H1 (cell line): ENCODE measurements around the gene PTPRD. TPM values are rescaled to one million over a fixed set of nuclear protein-coding genes. Genes with fewer than 3 reads are reported as not detected.

Source experiments
- CTCF ChIA-PET: fragments of 300-600 bp; sonication (Branson Sonifier 250); formaldehyde crosslinking; loops from one replicate; lab custom pipeline; 2021; ENCODE audit not compliant: partially characterized antibody; lab: Charles Lee
- POLR2A ChIA-PET: fragments of 300-600 bp; sonication (Branson Sonifier 250); formaldehyde crosslinking; loops from one replicate; lab custom pipeline; 2021; ENCODE audit warnings: inconsistent platforms; ENCODE audit not compliant: partially characterized antibody; lab: Charles Lee
- DNase-seq, 2 experiments: peaks; one replicate each; pipeline versions ENCODE4 v3.0.0 to v3.0.0-alpha.2; 2010 to 2022; ENCODE audit warnings: low spot score in 2 of 2, low read depth in 1 of 2, mixed read lengths in 1 of 2
- FAIRE-seq: peaks from 2 replicates; lab custom pipeline; 2011; peaks lifted over from hg19 to GRCh38; lab: Jason Lieb, UNC
- H2AFZ ChIP-seq: 2 replicates; pipeline ENCODE4 v1.8.1; 2012; ENCODE audit warnings: low read length, inconsistent platforms
- H2AK5ac ChIP-seq: 2 replicates; pipeline ENCODE4 v1.6.1; 2013; ENCODE audit warnings: low read depth, low read length
- H2BK120ac ChIP-seq: replicated peaks from 2 replicates; pipeline ENCODE3; 2013; ENCODE audit warnings: low read depth, low read length, inconsistent platforms
- H2BK12ac ChIP-seq: 2 replicates; pipeline ENCODE4 v1.6.1; 2013; ENCODE audit warnings: low read depth, low read length
- H2BK15ac ChIP-seq: 2 replicates; pipeline ENCODE4 v1.6.1; 2013; ENCODE audit warnings: low read length
- H2BK20ac ChIP-seq: 2 replicates; pipeline ENCODE4 v1.6.1; 2013; ENCODE audit warnings: low read length
- H2BK5ac ChIP-seq: 2 replicates; pipeline ENCODE4 v1.6.1; 2013; ENCODE audit warnings: low read depth, low read length
- H3K14ac ChIP-seq: 2 replicates; pipeline ENCODE4 v1.6.1; 2013; ENCODE audit warnings: inconsistent platforms; ENCODE audit not compliant: insufficient read length
- H3K18ac ChIP-seq: 2 replicates; pipeline ENCODE4 v1.6.1; 2013; ENCODE audit warnings: low read length; ENCODE audit errors: extremely low read depth
- H3K23ac ChIP-seq: 2 replicates; pipeline ENCODE4 v1.6.1; 2013; ENCODE audit warnings: inconsistent platforms; ENCODE audit not compliant: insufficient read length
- H3K23me2 ChIP-seq: 2 replicates; pipeline ENCODE4 v1.6.1; 2013; ENCODE audit warnings: low read depth, low read length
- H3K27ac ChIP-seq: 2 replicates; pipeline ENCODE4 v1.6.1; 2011; ENCODE audit warnings: low read depth, low read length, inconsistent platforms
- H3K27me3 ChIP-seq, 4 experiments: replicated peaks in 1 of 4; 1 replicate in 1 of 4; 2 replicates in 3 of 4; pipeline versions ENCODE4 v1.6.1 to v1.8.1; 2011 to 2013; ENCODE audit warnings: low read length in 3 of 4, mild to moderate bottlenecking in 3 of 4, inconsistent platforms in 2 of 4, mixed read lengths in 2 of 4, moderate library complexity in 1 of 4; ENCODE audit not compliant: control insufficient read depth in 3 of 4, insufficient read depth in 3 of 4; ENCODE audit errors: extremely low read depth in 1 of 4
- H3K36me3 ChIP-seq, 4 experiments: 2 replicates each; pipeline versions ENCODE4 v1.6.1 to v1.8.1; 2011 to 2013; ENCODE audit warnings: mild to moderate bottlenecking in 4 of 4, low read length in 3 of 4, moderate library complexity in 2 of 4, control low read depth in 1 of 4, inconsistent platforms in 1 of 4; ENCODE audit not compliant: insufficient read depth in 4 of 4, control insufficient read depth in 2 of 4
- H3K4ac ChIP-seq: replicated peaks from 2 replicates; pipeline ENCODE3; 2013; ENCODE audit warnings: low read length, low read depth, mixed read lengths, inconsistent platforms; ENCODE audit not compliant: insufficient read length
- H3K4me1 ChIP-seq, 4 experiments: replicated peaks in 1 of 4; 1 replicate in 1 of 4; 2 replicates in 3 of 4; pipeline versions ENCODE4 v1.6.1 to v1.8.1; 2011 to 2013; ENCODE audit warnings: low read length in 3 of 4, inconsistent platforms in 2 of 4, mixed read lengths in 1 of 4; ENCODE audit not compliant: insufficient read depth in 4 of 4, control insufficient read depth in 3 of 4
- H3K4me2 ChIP-seq, 2 experiments: 2 replicates each; pipeline versions ENCODE4 v1.6.1 to v1.8.1; 2011 to 2013; ENCODE audit warnings: low read depth in 2 of 2, low read length in 2 of 2, control low read depth in 1 of 2, inconsistent platforms in 1 of 2, mild to moderate bottlenecking in 1 of 2; ENCODE audit not compliant: insufficient read depth in 1 of 2
- H3K4me3 ChIP-seq, 4 experiments: fragments of 200-600, 300-600 bp in 1 of 4; sonication (generic), shearing (Covaris generic), sonication (Bioruptor Twin) in 1 of 4; 2 replicates each; pipeline versions ENCODE4 v1.5.1 to v1.8.1; 2011 to 2016; ENCODE audit warnings: low read length in 4 of 4, low read depth in 3 of 4, control low read depth in 2 of 4, inconsistent platforms in 2 of 4, mild to moderate bottlenecking in 2 of 4, mixed read lengths in 1 of 4, moderate library complexity in 1 of 4; ENCODE audit not compliant: insufficient read depth in 2 of 4; ENCODE audit errors: extremely low read depth in 1 of 4
- H3K56ac ChIP-seq: replicated peaks from 2 replicates; pipeline ENCODE3; 2013; ENCODE audit warnings: low read depth, mild to moderate bottlenecking, mixed read lengths, low read length, inconsistent platforms; ENCODE audit not compliant: insufficient read length
- H3K79me1 ChIP-seq: 2 replicates; pipeline ENCODE4 v1.6.1; 2013; ENCODE audit warnings: low read depth, low read length, control low read depth
- H3K79me2 ChIP-seq, 2 experiments: 2 replicates each; pipeline versions ENCODE4 v1.6.1 to v1.8.1; 2012 to 2013; ENCODE audit warnings: low read length in 2 of 2, mild to moderate bottlenecking in 2 of 2, inconsistent platforms in 1 of 2; ENCODE audit not compliant: insufficient read depth in 2 of 2, control insufficient read depth in 1 of 2
- H3K9ac ChIP-seq, 4 experiments: replicated peaks in 1 of 4; 1 replicate in 1 of 4; 2 replicates in 3 of 4; pipeline versions ENCODE4 v1.6.1 to v1.8.1; 2011 to 2013; ENCODE audit warnings: low read depth in 3 of 4, low read length in 3 of 4, control low read depth in 2 of 4, mild to moderate bottlenecking in 2 of 4, moderate library complexity in 2 of 4, inconsistent platforms in 1 of 4; ENCODE audit errors: extremely low read depth in 1 of 4
- H3K9me3 ChIP-seq, 2 experiments: 2 replicates each; pipeline versions ENCODE4 v1.6.1 to v1.8.1; 2012 to 2013; ENCODE audit warnings: mild to moderate bottlenecking in 2 of 2, moderate library complexity in 2 of 2, control low read depth in 1 of 2, inconsistent platforms in 1 of 2, low read depth in 1 of 2, low read length in 1 of 2, mixed read lengths in 1 of 2; ENCODE audit not compliant: insufficient read depth in 2 of 2
- H4K20me1 ChIP-seq, 2 experiments: replicated peaks in 1 of 2; 2 replicates each; pipeline versions ENCODE3 to v1.8.1; 2011 to 2013; ENCODE audit warnings: inconsistent platforms in 2 of 2, low read length in 2 of 2, mild to moderate bottlenecking in 1 of 2; ENCODE audit not compliant: insufficient read depth in 2 of 2, control insufficient read depth in 1 of 2
- H4K5ac ChIP-seq: 2 replicates; pipeline ENCODE4 v1.6.1; 2013; ENCODE audit warnings: low read length, low read depth, mixed read lengths, inconsistent platforms; ENCODE audit not compliant: insufficient read length
- H4K8ac ChIP-seq: 2 replicates; pipeline ENCODE4 v1.8.0; 2013; ENCODE audit warnings: mild to moderate bottlenecking, moderate library complexity, low read length, inconsistent platforms; ENCODE audit not compliant: insufficient read depth; ENCODE audit errors: extremely low read depth
- H4K91ac ChIP-seq: replicated peaks from 2 replicates; pipeline ENCODE3; 2013; ENCODE audit warnings: low read length, mixed read lengths, inconsistent platforms; ENCODE audit not compliant: insufficient read length
- SUZ12 ChIP-seq: fragments of 200-600 bp; sonication (generic); IDR thresholded peaks from 2 replicates; pipeline ENCODE4 v1.6.1; 2012; ENCODE audit warnings: mild to moderate bottlenecking, inconsistent platforms, low read length, moderate library complexity, mixed read lengths
- TEAD4 ChIP-seq: IDR thresholded peaks from 2 replicates; pipeline ENCODE4 v1.6.1; 2012; ENCODE audit warnings: low read depth, low read length, inconsistent platforms, mixed read lengths
- ZNF274 ChIP-seq: IDR thresholded peaks from 2 replicates; pipeline ENCODE4 v1.7.0; 2012; ENCODE audit warnings: low read length, borderline replicate concordance; ENCODE audit errors: extremely low read depth
- WGBS, 2 experiments: shearing (Covaris generic) in 1 of 2; methylation state at CpG; one replicate each; pipeline versions ENCODE4 v1.1.6 to v1.1.7; 2013 to 2015; ENCODE audit warnings: low lambda C conversion rate in 2 of 2, mixed read lengths in 2 of 2, inconsistent platforms in 1 of 2, low coverage in 1 of 2, missing lambda C conversion rate in 1 of 2; ENCODE audit not compliant: insufficient replicate concordance in 2 of 2, insufficient coverage in 1 of 2, insufficient read length in 1 of 2; ENCODE audit errors: extremely low coverage in 1 of 2, missing lambda C conversion rate in 1 of 2; 5-methylcytosine and 5-hydroxymethylcytosine counted together
- polyA plus RNA-seq, 7 experiments: library from polyadenylated mRNA; depleted of rRNA in 3 of 7; stranded (reverse) in 5 of 7; unstranded in 2 of 7; fragments of >200 nt in 5 of 7; fragments of 200-250 nt in 2 of 7; gene quantifications; 1 replicate in 5 of 7; 2 replicates in 1 of 7; 4 replicates in 1 of 7; pipeline versions ENCODE4 v1.2.1 to v1.2.3, GENCODE V29; 2011 to 2013; ENCODE audit warnings: missing spikeins in 2 of 7, mixed read lengths in 2 of 7
- total RNA-seq: library from RNA; stranded (reverse); fragmentation: NEBNext Ultra II Directional; extraction: Animal tissue kit (Norgen Biotek cat#: 25700); gene quantifications from 2 replicates; pipeline ENCODE4 v1.2.1, GENCODE V29; 2021

The PTPRD gene
- total and polyA plus RNA-seq, 2 of the 8 experiments (the other 6 are each of a cell fraction or from before 2014, with no cell fraction given) = 17.2 to 77.0 TPM

DNA sequence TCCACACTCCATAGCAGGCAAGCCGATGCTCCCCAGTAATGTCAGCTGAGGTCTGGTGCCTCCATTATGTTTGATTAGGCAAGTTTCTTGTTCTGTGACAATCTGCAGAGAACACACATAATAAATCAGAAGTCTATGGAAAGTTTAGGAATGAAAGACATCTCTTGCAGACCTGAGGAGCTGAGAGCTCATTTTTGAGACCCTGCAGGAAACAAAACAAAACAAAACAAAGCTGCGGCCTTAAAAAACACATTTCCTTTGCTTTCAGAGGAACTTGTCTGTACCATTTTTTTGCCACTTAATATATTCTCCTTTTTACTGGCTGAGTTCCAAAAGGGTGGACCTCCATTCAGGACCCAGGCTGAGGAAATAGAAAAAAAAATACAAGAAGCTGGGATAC lies 2332.0 kb downstream of the PTPRD start:
- DNase-seq = no peak
- Histone ChIP-seq H3K4me3 (no peak overlapping the region), H4K20me1 (no peaks in the 10 kb centered on the region), H3K79me2 (no peaks in the 10 kb centered on the region), H2BK120ac (no peak overlapping the region)
- no peak for FAIRE-seq
- TF ChIP-seq ZNF274 = no peak
- no peak for TF ChIP-seq SUZ12
- TF ChIP-seq TEAD4 = no peak
- TF ChIP-seq, all 59 proteins: peak for 0
- 93% methylated on average over 2 of the region's 2 CpGs; no CpG with 5 or more reads in 1 of the 2 experiments for WGBS, 2 experiments
- H3K18ac ChIP-seq = no peak overlapping the region
- no peak overlapping the region for H4K8ac ChIP-seq
- H3K4me1 ChIP-seq = no peaks in the 10 kb centered on the region
- H3K4me2 ChIP-seq = no peak overlapping the region
- H2BK12ac ChIP-seq = no peak overlapping the region
- no peak overlapping the region for H3K27ac ChIP-seq
- no peak overlapping the region for H3K14ac ChIP-seq
- H2AK5ac ChIP-seq = no peak overlapping the region
- H3K79me1 ChIP-seq = no peaks in the 10 kb centered on the region
- H4K91ac ChIP-seq = no peak overlapping the region
- H3K4ac ChIP-seq = no peak overlapping the region
- no peak overlapping the region for H2AFZ ChIP-seq
- H4K5ac ChIP-seq = no peak overlapping the region
- no peak overlapping the region for H2BK15ac ChIP-seq
- H3K27me3 ChIP-seq = no peaks in the 10 kb centered on the region
- H3K36me3 ChIP-seq = no peaks in the 10 kb centered on the region
- no peak overlapping the region for H3K56ac ChIP-seq
- no peaks in the 10 kb centered on the region for H3K23me2 ChIP-seq
- H2BK20ac ChIP-seq = no peak overlapping the region
- H2BK5ac ChIP-seq = no peak overlapping the region
- no peak overlapping the region for H3K9ac ChIP-seq
- peaks cover 1 to 2% of the 10 kb centered on the region in 2 experiments; a peak in 2 of 4 replicates for H3K9me3 ChIP-seq
- no peak overlapping the region for H3K23ac ChIP-seq
- CTCF ChIA-PET = interaction anchor here (0.6 to 1.3 kb wide), 3 partner anchors 12 to 698 kb away, joined by 3 to 4 read pairs (median 3); no protein-coding TSS in a partner anchor
- POLR2A ChIA-PET = no interaction called here
